K562 (cell line): ENCODE results near the gene ZNHIT2. TPM values are rescaled to one million over a fixed set of nuclear protein-coding genes. Genes with fewer than 3 reads are reported as not detected.

ENCODE experiments used
- BHLHE40 ChIP-seq: IDR thresholded peaks from 2 replicates; pipeline ENCODE4 v1.6.1; 2011; ENCODE audit warnings: low read length, improper control_type of control experiment
- CBFB ChIP-seq: sonication (generic); formaldehyde crosslinking; IDR thresholded peaks from 2 replicates; pipeline ENCODE4 v1.4.0; 2020; ENCODE audit warnings: mild to moderate bottlenecking, missing genetic modification reagents
- EHMT2 ChIP-seq: fragments of 450-650 bp; IDR thresholded peaks from 2 replicates; pipeline ENCODE4 v1.6.1; 2018; ENCODE audit warnings: antibody characterized with exemption
- HMG20B ChIP-seq: fragments of 250-450 bp; sonication (Bioruptor Pico); IDR thresholded peaks from 2 replicates; pipeline ENCODE4 v1.5.0; 2021; ENCODE audit warnings: mild to moderate bottlenecking
- LEF1 ChIP-seq: fragments of 450-650 bp; IDR thresholded peaks from 2 replicates; pipeline ENCODE4 v1.6.1; 2016; ENCODE audit warnings: mild to moderate bottlenecking
- MTF1 ChIP-seq: fragments of 250-450 bp; sonication (Bioruptor Pico); IDR thresholded peaks from 2 replicates; pipeline ENCODE4 v1.9.0; 2021; ENCODE audit warnings: moderate library complexity, mild to moderate bottlenecking, inconsistent platforms, borderline replicate concordance
- NFXL1 ChIP-seq: fragments of 450-650 bp; formaldehyde crosslinking; IDR thresholded peaks from 2 replicates; pipeline ENCODE4 v1.4.0; 2021; ENCODE audit warnings: mild to moderate bottlenecking
- PML ChIP-seq: IDR thresholded peaks from 2 replicates; pipeline ENCODE4 v1.6.1; 2012; ENCODE audit warnings: low read length, inconsistent platforms
- TCF3 ChIP-seq: sonication (generic); formaldehyde crosslinking; IDR thresholded peaks from 2 replicates; pipeline ENCODE4 v1.4.0; 2020; ENCODE audit warnings: mild to moderate bottlenecking, missing genetic modification reagents
- ZBTB7A ChIP-seq: IDR thresholded peaks from 2 replicates; pipeline ENCODE4 v1.6.1; 2011; ENCODE audit warnings: low read depth, mild to moderate bottlenecking, low read length, moderate library complexity, borderline replicate concordance; ENCODE audit not compliant: control insufficient read depth
- ZNF121 ChIP-seq: sonication (generic); formaldehyde crosslinking; conservative IDR thresholded peaks from 2 replicates; pipeline ENCODE4 v1.8.0; 2022; ENCODE audit warnings: missing genetic modification reagents
- ZNF583 ChIP-seq: fragments of 250-450 bp; sonication (Bioruptor Pico); IDR thresholded peaks from 2 replicates; pipeline ENCODE4 v1.4.0; 2020
- polyA plus RNA-seq, 8 experiments: library from polyadenylated mRNA; depleted of rRNA in 4 of 8; stranded (reverse) in 5 of 8; unstranded in 3 of 8; fragments of >200 nt; fragmentation: Nextera tagmentation in 2 of 8; fragmentation: Illumina TruSeq in 1 of 8; extraction: Ambion mirVana in 2 of 8; extraction: Trizol in 1 of 8; gene quantifications; 2 replicates each; pipeline versions ENCODE4 v1.2.1 to v1.2.3, GENCODE V29; 2011 to 2014; ENCODE audit warnings: inconsistent platforms in 1 of 8, missing spikeins in 1 of 8
- total RNA-seq, 7 experiments: library from RNA; depleted of rRNA in 6 of 7; stranded (reverse); fragments of >200 nt in 6 of 7; fragmentation: Illumina TruSeq in 2 of 7; extraction: Trizol in 2 of 7; gene quantifications; 2 replicates each; pipeline versions ENCODE4 v1.2.1 to v1.2.3, GENCODE V29; 2011 to 2021; ENCODE audit warnings: low replicate concordance in 1 of 7
- TF ChIP-seq, protein P1 (sequence below), 2 experiments: IDR thresholded peaks; 2 replicates each; pipeline ENCODE4 v1.6.1; 2012; ENCODE audit warnings: improper control_type of control experiment in 2 of 2, low read depth in 2 of 2, low read length in 2 of 2, borderline replicate concordance in 1 of 2
- TF ChIP-seq, protein P2 (sequence below): fragments of 450-650 bp; formaldehyde crosslinking; IDR thresholded peaks from 2 replicates; pipeline ENCODE4 v1.4.0; 2020; ENCODE audit warnings: mild to moderate bottlenecking, moderate library complexity
- TF ChIP-seq, protein P3 (sequence below): fragments of 250-450 bp; sonication (Bioruptor Pico); IDR thresholded peaks from 2 replicates; pipeline ENCODE4 v1.5.0; 2021
- TF ChIP-seq, protein P4 (sequence below): sonication (generic); formaldehyde crosslinking; IDR thresholded peaks from 2 replicates; pipeline ENCODE4 v1.8.0; 2022; ENCODE audit warnings: mild to moderate bottlenecking, missing genetic modification reagents
- TF ChIP-seq, protein P5 (sequence below), 2 experiments: fragments of 450-650 bp in 1 of 2; sonication (generic) in 1 of 2; formaldehyde crosslinking in 1 of 2; IDR thresholded peaks in 1 of 2; conservative IDR thresholded peaks in 1 of 2; 2 replicates each; pipeline versions ENCODE4 v1.6.1 to v1.8.1; 2016 to 2023; ENCODE audit warnings: mild to moderate bottlenecking in 2 of 2, moderate library complexity in 2 of 2, inconsistent platforms in 1 of 2, missing genetic modification reagents in 1 of 2
- TF ChIP-seq, protein P6 (sequence below): fragments of 250-450 bp; sonication (Bioruptor Pico); IDR thresholded peaks from 2 replicates; pipeline ENCODE4 v1.8.0; 2021; ENCODE audit warnings: borderline replicate concordance, mild to moderate bottlenecking, moderate library complexity; ENCODE audit not compliant: poor library complexity, severe bottlenecking
- TF ChIP-seq, protein P7 (sequence below): sonication (generic); formaldehyde crosslinking; IDR thresholded peaks from 2 replicates; pipeline ENCODE4 v1.8.0; 2022; ENCODE audit warnings: missing genetic modification reagents, mild to moderate bottlenecking, borderline replicate concordance

The ZNHIT2 gene
- total and polyA plus RNA-seq, 9 of the 15 experiments (the other 6 are each of a cell fraction or from before 2014, with no cell fraction given), result 0.08 to 39.0 (median 2.5) TPM

DNA sequence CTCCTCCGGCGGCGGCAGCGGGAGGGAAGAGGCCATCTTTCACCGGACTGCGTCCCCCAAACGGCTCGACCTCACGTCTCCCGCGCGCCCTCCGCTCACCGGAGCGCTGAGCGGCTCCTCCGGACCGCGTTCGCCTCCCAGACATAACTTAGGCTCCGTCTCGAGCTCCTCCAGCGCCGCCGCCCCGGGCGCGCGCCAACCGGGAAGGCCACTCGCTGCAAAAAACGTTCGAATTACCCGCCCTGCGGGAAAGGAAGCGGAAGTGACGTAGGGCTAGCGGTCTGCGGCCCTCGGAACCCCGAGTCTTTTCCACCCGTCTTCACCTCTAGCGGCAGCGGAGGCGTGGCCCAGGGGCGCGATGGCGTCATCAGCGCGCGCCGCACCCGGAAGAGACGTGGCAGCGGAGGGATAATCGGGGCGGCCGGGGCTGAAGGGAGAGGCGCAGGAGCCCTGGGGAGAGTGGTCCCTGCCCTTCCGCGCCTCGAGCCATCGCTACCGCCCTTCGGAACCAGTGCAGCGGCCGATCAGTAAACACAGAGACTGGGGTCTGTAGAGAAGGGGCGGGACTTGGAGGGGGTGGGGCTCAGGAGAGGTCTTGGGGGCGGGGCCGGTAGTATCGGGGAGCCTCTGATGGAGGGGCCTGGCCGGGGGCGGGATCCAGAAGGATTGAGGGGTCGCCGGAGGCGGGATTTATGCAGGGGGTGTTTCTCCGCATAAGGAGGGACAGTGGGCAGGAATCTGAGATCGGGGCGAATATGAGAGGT, 33.5 kb downstream of the ZNHIT2 start, which contains the start of the genes CDCA5 and ZFPL1 (continued):
- TF ChIP-seq, protein P1, sequence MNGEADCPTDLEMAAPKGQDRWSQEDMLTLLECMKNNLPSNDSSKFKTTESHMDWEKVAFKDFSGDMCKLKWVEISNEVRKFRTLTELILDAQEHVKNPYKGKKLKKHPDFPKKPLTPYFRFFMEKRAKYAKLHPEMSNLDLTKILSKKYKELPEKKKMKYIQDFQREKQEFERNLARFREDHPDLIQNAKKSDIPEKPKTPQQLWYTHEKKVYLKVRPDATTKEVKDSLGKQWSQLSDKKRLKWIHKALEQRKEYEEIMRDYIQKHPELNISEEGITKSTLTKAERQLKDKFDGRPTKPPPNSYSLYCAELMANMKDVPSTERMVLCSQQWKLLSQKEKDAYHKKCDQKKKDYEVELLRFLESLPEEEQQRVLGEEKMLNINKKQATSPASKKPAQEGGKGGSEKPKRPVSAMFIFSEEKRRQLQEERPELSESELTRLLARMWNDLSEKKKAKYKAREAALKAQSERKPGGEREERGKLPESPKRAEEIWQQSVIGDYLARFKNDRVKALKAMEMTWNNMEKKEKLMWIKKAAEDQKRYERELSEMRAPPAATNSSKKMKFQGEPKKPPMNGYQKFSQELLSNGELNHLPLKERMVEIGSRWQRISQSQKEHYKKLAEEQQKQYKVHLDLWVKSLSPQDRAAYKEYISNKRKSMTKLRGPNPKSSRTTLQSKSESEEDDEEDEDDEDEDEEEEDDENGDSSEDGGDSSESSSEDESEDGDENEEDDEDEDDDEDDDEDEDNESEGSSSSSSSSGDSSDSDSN (IDR thresholded peaks at IDR 0.05; ENCODE audit: borderline replicate concordance in 1 of 2, low read depth in 2 of 2, low read length in 2 of 2), result no peak
- TF ChIP-seq ZBTB7A (no peak; the same call in none of the 2 replicates), CBFB (peak; percentile 71; the same call in 1 of the 2 replicates), TCF3 (peak; percentile 32; the same call in 1 of the 2 replicates), ZNF583 (CRISPR knock-in tag) (peak; percentile 41; the same call in 1 of the 2 replicates), ZNF121 (CRISPR knock-in tag) (no peak), BHLHE40 (peak; percentile 47), MTF1 (CRISPR knock-in tag) (no peak), NFXL1 (CRISPR knock-in tag) (no peak), PML (peak; percentile 70), LEF1 (no peak), HMG20B (no peak), EHMT2 (no peak)
- TF ChIP-seq, protein P2, sequence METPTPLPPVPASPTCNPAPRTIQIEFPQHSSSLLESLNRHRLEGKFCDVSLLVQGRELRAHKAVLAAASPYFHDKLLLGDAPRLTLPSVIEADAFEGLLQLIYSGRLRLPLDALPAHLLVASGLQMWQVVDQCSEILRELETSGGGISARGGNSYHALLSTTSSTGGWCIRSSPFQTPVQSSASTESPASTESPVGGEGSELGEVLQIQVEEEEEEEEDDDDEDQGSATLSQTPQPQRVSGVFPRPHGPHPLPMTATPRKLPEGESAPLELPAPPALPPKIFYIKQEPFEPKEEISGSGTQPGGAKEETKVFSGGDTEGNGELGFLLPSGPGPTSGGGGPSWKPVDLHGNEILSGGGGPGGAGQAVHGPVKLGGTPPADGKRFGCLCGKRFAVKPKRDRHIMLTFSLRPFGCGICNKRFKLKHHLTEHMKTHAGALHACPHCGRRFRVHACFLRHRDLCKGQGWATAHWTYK (CRISPR knock-in tag), result peak; percentile 81; the same call in 1 of the 2 replicates
- TF ChIP-seq, protein P3, sequence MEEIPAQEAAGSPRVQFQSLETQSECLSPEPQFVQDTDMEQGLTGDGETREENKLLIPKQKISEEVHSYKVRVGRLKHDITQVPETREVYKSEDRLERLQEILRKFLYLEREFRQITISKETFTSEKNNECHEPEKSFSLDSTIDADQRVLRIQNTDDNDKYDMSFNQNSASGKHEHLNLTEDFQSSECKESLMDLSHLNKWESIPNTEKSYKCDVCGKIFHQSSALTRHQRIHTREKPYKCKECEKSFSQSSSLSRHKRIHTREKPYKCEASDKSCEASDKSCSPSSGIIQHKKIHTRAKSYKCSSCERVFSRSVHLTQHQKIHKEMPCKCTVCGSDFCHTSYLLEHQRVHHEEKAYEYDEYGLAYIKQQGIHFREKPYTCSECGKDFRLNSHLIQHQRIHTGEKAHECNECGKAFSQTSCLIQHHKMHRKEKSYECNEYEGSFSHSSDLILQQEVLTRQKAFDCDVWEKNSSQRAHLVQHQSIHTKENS (CRISPR knock-in tag), result no peak
- TF ChIP-seq, protein P4, sequence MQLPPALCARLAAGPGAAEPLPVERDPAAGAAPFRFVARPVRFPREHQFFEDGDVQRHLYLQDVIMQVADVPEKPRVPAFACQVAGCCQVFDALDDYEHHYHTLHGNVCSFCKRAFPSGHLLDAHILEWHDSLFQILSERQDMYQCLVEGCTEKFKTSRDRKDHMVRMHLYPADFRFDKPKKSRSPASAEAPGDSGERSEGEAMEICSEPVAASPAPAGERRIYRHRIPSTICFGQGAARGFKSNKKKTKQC, result 0 out of 2 replicates have a peak, but pooled peaks have one; percentile 15
- TF ChIP-seq, protein P5, sequence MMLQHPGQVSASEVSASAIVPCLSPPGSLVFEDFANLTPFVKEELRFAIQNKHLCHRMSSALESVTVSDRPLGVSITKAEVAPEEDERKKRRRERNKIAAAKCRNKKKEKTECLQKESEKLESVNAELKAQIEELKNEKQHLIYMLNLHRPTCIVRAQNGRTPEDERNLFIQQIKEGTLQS (IDR thresholded peaks at IDR 0.05), result peak; percentile 89
- TF ChIP-seq, protein P5 (CRISPR knock-in tag; conservative IDR thresholded peaks at IDR 0.05), result peak; percentile 66; the same call in 1 of the 2 replicates
- TF ChIP-seq, protein P6, sequence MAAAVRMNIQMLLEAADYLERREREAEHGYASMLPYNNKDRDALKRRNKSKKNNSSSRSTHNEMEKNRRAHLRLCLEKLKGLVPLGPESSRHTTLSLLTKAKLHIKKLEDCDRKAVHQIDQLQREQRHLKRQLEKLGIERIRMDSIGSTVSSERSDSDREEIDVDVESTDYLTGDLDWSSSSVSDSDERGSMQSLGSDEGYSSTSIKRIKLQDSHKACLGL (CRISPR knock-in tag), result no peak
- TF ChIP-seq, protein P7, sequence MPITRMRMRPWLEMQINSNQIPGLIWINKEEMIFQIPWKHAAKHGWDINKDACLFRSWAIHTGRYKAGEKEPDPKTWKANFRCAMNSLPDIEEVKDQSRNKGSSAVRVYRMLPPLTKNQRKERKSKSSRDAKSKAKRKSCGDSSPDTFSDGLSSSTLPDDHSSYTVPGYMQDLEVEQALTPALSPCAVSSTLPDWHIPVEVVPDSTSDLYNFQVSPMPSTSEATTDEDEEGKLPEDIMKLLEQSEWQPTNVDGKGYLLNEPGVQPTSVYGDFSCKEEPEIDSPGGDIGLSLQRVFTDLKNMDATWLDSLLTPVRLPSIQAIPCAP (CRISPR knock-in tag), result no peak
